Brain microvascular endothelial cell (primary cell): ENCODE data around the gene HAPLN3.

Source experiments
- DNase-seq: peaks from one replicate; pipeline ENCODE4 v3.0.0-alpha.2; 2020
- H3K27ac ChIP-seq: fragments of 250-450 bp; sonication (Bioruptor Pico); 2 replicates; pipeline ENCODE4 v1.5.1; 2020; ENCODE audit warnings: mild to moderate bottlenecking, moderate library complexity
- H3K27me3 ChIP-seq: fragments of 250-450 bp; sonication (Bioruptor Pico); replicated peaks from 2 replicates; pipeline ENCODE4 v1.5.1; 2020; ENCODE audit warnings: mild to moderate bottlenecking
- H3K36me3 ChIP-seq: fragments of 250-450 bp; sonication (Bioruptor Pico); replicated peaks from 2 replicates; pipeline ENCODE4 v1.5.1; 2020; ENCODE audit warnings: mild to moderate bottlenecking
- H3K4me3 ChIP-seq: 2 replicates; pipeline ENCODE4 v1.5.1; 2011; ENCODE audit warnings: low read depth, mild to moderate bottlenecking, control low read depth, low read length, moderate library complexity
- CTCF ChIP-seq: IDR thresholded peaks from 2 replicates; pipeline ENCODE4 v1.5.1; 2011; ENCODE audit warnings: low read depth, mild to moderate bottlenecking, moderate library complexity, low read length, control low read depth, inconsistent platforms; ENCODE audit errors: missing control alignments
- in situ Hi-C: cut with HindIII; loops from 2 replicates; pipeline ENCODE4 v1.10.0; 2017; ENCODE audit warnings: low sequenced_read_pairs, low pct_ligation_motif_present

The HAPLN3 gene

GRCh38 chr15:88871313-88871712 lies 24.0 kb downstream of the HAPLN3 start:
- Histone ChIP-seq H3K27me3 (peaks cover 19% of the 10 kb centered on the region), H3K36me3 (no peaks in the 10 kb centered on the region), H3K27ac (no peak overlapping the region), H3K4me3 (no peak overlapping the region)
- DNase-seq = no peak
- TF ChIP-seq CTCF = no peak
- in situ Hi-C loops = no loop called here

GRCh38 chr15:88866295-88866881 lies 29.0 kb downstream of the HAPLN3 start:
- Histone ChIP-seq H3K27me3 (peaks cover 5% of the 10 kb centered on the region), H3K36me3 (no peaks in the 10 kb centered on the region), H3K4me3 (no peak overlapping the region), H3K27ac (no peak overlapping the region)
- no peak for TF ChIP-seq CTCF
- in situ Hi-C loops = no loop called here
- no peak for DNase-seq

GRCh38 chr15:88865498-88866099 lies 29.7 kb downstream of the HAPLN3 start:
- in situ Hi-C loops = no loop called here
- H3K4me3 ChIP-seq = no peak overlapping the region
- DNase-seq = no peak
- H3K27ac ChIP-seq = no peak overlapping the region
- peaks cover 5% of the 10 kb centered on the region for H3K27me3 ChIP-seq
- no peak for TF ChIP-seq CTCF
- no peaks in the 10 kb centered on the region for H3K36me3 ChIP-seq

- in situ Hi-C loops = no loop called here
- peaks cover 4% of the 10 kb centered on the region for H3K27me3 ChIP-seq
- H3K27ac ChIP-seq = no peak overlapping the region
- no peak for DNase-seq
- no peak for TF ChIP-seq CTCF
- no peak overlapping the region for H3K4me3 ChIP-seq
- no peaks in the 10 kb centered on the region for H3K36me3 ChIP-seq
Measured at GRCh38 chr15:88864861-88865497, 30.4 kb downstream of the HAPLN3 start.

- no peak for TF ChIP-seq CTCF
- in situ Hi-C loops = no loop called here
- Histone ChIP-seq H3K27me3 (no peaks in the 10 kb centered on the region), H3K36me3 (no peaks in the 10 kb centered on the region), H3K27ac (no peak overlapping the region), H3K4me3 (no peak overlapping the region)
- no peak for DNase-seq
Measured at GRCh38 chr15:88863412-88863811, 31.9 kb downstream of the HAPLN3 start.
